NCI-H524 treated with DMSO at 0.1 percent for 48 hours (cell line): ENCODE measurements around the gene FDPS.
"Not testable (repeated sequence)": the region's sequence is repeated elsewhere in the genome, so short reads cannot be mapped to it uniquely, and the experiment has no call there.

Source experiments
- DNase-seq: peaks from one replicate; lab custom pipeline; 2025; lab: John Stamatoyannopoulos, UW

FDPS gene

DNA sequence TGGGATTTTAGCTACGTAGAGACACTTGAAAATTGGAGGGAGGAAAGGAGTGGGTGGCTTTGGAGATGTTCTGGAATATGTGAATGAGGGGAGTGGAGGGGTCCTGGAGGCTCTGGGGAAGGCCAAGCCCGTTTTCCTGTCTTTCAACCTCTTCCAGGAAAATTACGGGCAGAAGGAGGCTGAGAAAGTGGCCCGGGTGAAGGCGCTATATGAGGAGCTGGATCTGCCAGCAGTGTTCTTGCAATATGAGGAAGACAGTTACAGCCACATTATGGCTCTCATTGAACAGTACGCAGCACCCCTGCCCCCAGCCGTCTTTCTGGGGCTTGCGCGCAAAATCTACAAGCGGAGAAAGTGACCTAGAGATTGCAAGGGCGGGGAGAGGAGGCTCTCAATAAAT is 11.6 kb downstream of the FDPS start:
- no peak for DNase-seq

GRCh38 chr1:155320661-155321617 is 12.3 kb downstream of the FDPS start, which contains the start of gene RUSC1:
RUSC1 (plus strand) TSS chr1:155320894; CDS start chr1:155321774, 880 bp downstream.
- DNase-seq, result no peak

GRCh38 chr1:155321639-155322503 is 13.2 kb downstream of the FDPS start:
- no peak for DNase-seq

GRCh38 chr1:155322571-155322952 is 13.9 kb downstream of the FDPS start:
- DNase-seq, result no peak

GRCh38 chr1:155322953-155323728 is 14.5 kb downstream of the FDPS start:
- DNase-seq, result peak; percentile 28

DNA sequence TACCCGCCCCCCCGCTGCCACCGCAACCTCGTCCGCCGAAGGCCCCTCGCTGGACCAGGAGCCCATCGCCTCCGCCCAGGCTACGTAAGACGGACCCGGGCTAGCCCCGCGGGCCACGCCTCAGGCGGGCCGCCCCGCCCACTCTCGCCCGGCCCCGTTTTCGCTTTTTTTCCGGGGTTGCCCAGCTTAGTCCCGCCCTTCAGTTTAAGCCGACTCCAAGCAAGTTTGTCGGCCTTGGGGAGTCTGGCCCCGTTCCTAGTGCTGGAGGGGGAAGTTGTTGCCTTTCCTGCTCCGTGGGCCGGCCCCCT is 15.0 kb downstream of the FDPS start:
- no peak for DNase-seq

DNA sequence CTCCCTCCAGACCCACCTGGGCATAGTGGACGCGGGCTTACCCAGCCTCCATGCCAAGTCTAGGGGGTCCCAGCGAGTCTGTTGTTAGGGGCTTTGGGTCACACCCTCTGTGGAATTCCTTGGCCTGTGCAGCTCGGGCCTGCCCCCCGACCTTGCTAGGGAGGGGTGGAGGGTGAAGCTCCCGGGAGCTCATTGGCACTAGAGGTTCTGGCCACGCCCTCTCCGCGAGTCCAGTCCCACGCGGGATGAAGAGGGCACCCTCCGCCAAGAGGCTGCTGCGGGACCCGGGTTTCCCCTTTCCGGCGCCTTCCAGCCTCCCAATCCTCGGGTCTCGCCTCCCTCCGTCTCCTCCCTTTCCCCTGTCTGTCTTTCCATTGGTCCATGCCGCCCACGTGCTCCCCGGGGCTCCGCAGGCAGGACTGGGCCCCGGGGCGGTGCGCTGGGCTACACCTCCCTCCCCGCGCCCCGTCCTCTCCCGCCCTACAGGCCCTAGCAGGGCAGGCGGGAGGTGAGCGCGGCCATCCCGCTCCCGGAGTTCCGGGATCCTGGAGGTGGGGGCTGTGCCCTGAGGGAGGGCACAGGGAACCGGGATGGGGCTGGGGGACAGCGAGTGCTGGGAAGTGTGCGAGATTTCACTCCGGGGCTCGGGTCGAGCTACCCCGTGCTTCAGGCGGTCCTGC is 15.5 kb downstream of the FDPS start:
- peak; percentile 65 for DNase-seq

DNA sequence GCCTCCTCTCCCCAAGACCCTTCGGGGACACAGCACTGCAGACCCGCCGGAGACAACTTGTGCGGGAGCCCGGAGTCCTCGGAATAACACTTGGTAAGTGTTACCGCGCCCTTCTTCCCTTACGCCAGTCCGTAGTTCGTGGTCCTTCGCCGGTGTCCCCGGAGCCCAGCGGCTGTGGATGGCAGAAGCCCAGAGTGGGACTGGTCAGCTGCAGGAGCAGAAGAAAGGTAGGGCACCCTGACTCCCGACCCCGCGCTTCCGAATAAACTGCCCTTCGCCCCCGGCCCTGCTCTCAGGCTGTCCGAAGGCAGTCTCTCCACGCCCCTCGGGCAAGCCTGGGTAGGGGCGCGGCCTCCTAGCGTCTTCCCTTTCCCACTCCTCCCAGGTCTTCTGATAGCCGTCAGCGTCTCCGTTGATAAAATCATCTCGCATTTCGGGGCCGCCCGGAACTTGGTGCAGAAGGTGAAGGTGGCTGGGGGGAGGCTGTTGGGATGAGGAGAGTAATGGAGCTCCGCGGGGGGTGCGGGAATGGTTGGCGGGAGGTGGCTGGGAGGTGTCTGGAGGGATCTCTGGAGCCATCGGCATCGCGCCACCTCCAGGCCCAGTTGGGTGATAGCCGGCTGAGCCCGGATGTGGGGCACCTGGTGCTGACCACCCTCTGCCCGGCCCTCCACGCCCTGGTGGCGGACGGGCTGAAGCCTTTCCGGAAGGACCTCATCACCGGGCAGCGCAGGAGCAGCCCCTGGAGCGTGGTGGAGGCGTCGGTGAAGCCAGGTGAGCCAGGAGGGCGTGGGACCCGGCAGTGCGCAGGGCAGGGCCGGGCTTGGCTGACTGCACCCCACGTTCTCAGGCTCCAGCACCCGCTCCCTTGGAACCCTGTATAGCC is 16.3 kb downstream of the FDPS start:
- DNase-seq, result no peak

DNA sequence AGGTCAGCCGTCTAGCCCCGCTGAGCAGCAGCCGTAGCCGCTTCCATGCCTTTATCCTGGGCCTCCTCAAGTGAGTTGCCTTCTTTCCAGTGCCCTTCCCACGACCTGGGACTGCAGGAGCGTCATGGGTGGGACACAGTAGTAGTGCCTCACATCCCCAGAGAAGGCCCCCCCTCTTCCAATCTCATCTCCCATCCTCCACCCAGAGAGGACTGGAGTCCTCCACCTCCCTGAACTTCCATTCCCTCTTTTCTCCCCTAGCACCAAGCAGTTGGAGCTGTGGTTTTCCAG is 16.9 kb downstream of the FDPS start:
- no peak for DNase-seq

- DNase-seq, result no peak
These were observed 17.4 kb downstream of the FDPS start for GRCh38 chr1:155326020-155326526.

DNA sequence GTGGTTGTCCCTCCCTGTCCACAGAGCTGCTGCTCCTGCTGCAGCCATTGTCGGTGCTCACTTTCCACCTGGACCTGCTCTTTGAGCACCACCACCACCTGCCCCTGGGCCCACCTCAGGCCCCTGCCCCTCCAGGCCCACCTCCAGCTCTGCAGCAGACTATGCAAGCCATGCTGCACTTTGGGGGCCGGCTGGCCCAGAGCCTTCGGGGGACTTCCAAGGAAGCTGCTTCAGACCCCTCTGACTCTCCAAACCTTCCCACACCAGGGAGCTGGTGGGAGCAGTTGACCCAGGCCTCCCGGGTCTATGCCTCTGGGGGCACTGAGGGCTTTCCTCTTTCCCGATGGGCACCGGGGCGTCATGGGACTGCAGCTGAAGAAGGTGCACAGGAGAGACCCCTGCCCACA is 18.0 kb downstream of the FDPS start:
- DNase-seq, result no peak

DNA sequence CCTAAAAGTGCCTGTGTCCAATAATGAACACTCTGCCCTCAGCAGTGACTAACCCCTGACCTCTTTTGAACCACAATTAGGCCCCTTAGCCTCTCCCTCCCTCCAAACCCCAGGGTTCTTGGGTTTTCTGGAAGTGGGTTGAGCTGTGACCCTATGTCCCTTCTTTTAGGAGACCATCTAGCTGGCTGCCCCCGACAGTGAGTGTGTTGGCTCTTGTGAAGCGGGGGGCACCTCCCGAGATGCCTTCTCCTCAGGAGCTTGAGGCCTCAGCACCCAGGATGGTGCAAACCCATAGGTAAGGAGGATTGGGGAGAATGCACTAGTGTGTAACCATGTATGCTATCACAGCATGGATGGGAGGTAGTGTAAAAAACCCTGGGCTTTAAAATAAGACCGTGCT is 19.3 kb downstream of the FDPS start:
- no peak for DNase-seq

- not testable (repeated sequence) for DNase-seq
These were observed 20.2 kb downstream of the FDPS start for GRCh38 chr1:155328856-155329255.

DNA sequence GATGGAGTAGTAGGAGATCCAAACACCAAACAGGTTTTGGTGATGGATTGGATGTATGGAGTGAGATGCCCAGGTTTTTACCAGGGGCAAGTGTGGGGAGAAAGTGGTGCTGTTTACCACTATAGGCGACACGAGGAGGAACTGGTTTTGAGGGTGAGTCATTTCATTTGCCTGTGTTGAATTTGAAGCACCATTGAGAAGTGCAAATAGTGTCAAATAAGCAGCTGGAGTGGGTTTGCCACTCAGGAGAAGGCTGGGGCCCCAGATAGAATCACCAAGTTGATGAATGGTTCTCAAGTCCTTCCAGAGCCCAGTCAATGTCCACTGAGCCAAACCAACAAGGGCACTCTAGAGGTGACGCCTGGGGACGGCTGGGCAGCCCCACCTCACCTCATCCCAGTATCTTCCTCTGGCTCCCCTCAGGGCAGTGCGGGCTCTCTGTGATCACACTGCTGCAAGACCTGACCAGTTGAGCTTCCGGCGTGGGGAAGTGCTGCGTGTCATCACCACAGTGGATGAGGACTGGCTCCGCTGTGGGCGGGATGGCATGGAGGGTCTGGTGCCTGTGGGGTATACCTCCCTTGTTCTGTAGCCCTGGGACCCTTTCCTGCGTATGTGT is 21.4 kb downstream of the FDPS start:
- DNase-seq, result no peak

DNA sequence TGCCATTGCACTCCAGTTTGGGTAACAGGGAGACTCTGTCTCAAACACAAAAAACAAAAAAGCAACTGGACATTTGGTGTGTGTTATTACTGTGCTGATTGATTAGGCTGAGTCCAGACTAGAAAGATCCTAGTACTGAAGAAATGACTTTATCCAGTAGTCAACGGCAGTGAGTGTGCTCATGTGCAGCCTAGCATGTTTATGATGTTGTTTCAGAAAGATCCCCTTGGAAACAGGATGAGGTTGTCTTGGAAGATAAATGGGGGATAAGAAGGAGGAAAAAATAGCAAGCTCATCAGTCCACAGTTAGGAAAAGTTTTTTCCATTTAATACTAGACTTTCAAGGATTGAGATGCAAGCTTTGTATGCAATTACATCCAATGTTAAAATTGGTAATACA is 26.3 kb downstream of the FDPS start:
- DNase-seq, result no peak

DNA sequence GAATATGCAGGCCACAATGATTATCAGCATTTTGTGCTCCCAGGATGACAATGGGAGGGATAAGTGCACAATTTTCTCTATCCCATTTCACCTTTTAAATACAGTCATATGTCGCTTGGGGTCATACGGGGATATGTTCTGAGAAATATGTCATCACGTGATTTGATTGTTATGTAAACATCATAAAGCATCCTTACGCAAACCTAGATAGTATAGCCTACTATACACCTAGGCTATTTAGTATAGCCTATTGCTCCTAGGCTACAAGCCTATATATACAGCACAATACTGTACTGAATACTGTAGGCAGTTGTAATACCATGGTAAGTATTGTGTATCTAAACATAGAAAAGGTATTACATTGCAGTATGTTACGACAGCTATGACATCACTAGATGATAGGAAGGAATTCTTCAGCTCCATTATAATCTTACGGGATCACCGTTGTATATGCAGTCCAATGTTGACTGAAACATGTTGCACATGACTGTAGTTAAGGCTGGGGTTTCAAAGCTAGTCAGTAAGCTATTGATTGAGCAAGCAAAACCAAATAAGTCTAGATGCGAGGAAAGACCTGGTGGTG is 30.9 kb downstream of the FDPS start:
- no peak for DNase-seq

DNA sequence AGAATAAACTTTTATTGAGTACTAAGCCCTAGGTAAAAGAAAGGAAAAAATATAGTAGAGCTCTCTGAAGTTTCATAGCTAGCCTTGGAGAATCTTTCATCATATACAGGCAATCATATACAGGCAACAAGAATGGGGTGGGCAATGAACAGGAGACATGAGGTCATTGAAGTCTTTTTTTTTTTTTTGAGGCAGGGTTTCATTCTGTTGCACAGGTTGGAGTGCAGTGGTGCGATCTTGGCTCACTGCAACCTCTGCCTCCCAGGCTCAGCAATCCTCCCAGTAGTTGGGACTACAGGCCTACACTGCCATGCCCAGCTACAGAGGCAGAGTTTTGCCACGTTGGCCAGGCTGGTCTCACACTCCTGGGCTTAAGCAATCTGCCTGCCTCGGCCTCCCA is 34.2 kb downstream of the FDPS start:
- DNase-seq, result no peak

DNA sequence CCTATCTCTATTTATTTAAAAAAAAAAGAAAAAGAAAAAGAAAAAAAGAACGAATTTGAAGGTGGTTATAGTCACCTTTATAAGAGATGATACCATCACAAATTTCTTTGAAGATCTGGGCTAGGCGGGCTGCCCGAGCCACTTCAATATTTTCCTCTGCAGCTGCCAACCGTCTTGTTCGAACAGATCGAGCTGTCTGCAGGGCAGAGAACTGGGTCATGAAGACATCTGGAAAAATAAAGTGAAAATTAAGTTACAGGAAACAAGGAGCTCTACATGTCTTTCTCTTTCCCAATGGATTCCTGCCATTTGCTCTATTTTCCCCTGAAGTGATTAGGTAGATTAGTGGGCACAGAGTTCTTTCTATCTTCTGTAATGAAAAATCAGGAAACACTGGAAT is 44.0 kb downstream of the FDPS start:
- no peak for DNase-seq

GRCh38 chr1:155360051-155360450 is 51.4 kb downstream of the FDPS start:
- DNase-seq, result no peak
